Stimulated activated naive CD4-positive, alpha-beta T cell treated with Interleukin-2 at 50 U/mL for 16 hours (primary cell): ENCODE data around the gene NEK8.
"Not testable (repeated sequence)": the region's sequence is repeated elsewhere in the genome, so short reads cannot be mapped to it uniquely, and the experiment has no call there.

ENCODE experiments used
- DNase-seq: peaks from one replicate; lab custom pipeline; 2025; lab: John Stamatoyannopoulos, UW

Gene NEK8

GRCh38 chr17:28725660-28726225, 2.8 kb upstream of the NEK8 start:
- peak; percentile 71 for DNase-seq

- peak; percentile 76 for DNase-seq
These were observed 2.4 kb upstream of the NEK8 start, which contains the start of gene TLCD1 for GRCh38 chr17:28726226-28726626. TLCD1 (minus strand) TSS chr17:28726233; CDS start chr17:28726097, 136 bp downstream.

- DNase-seq, result peak; percentile 90
These were observed 1.7 kb upstream of the NEK8 start for GRCh38 chr17:28726627-28727491.

- no peak for DNase-seq
These were observed 1.4 kb downstream of the NEK8 start for GRCh38 chr17:28729950-28730330.

GRCh38 chr17:28733346-28733745, 4.8 kb downstream of the NEK8 start:
- DNase-seq, result no peak

- no peak for DNase-seq
These were observed 6.2 kb downstream of the NEK8 start for GRCh38 chr17:28734712-28735241.

GRCh38 chr17:28735242-28735722, 6.7 kb downstream of the NEK8 start:
- no peak for DNase-seq

- not testable (repeated sequence) for DNase-seq
These were observed 7.6 kb downstream of the NEK8 start for GRCh38 chr17:28735913-28736769.

GRCh38 chr17:28737316-28737715, 8.7 kb downstream of the NEK8 start:
- no peak for DNase-seq

- DNase-seq, result no peak
These were observed 9.4 kb downstream of the NEK8 start for GRCh38 chr17:28737770-28738679.

- peak; percentile 67 for DNase-seq
These were observed 10.2 kb downstream of the NEK8 start for GRCh38 chr17:28738680-28739384.

- DNase-seq, result no peak
These were observed 12.1 kb downstream of the NEK8 start for GRCh38 chr17:28740406-28741357.

GRCh38 chr17:28741358-28742349, 13.1 kb downstream of the NEK8 start:
- no peak for DNase-seq

GRCh38 chr17:28743243-28744103, 14.9 kb downstream of the NEK8 start, which contains the start of gene TRAF4:
TRAF4 (plus strand) TSS chr17:28744011; CDS start chr17:28744113, 102 bp downstream.
- peak; percentile 73 for DNase-seq

GRCh38 chr17:28744104-28744971, 15.8 kb downstream of the NEK8 start:
- DNase-seq, result peak; percentile 49
